ENCODE data around the gene EDEM3. TPM values are rescaled to one million over a fixed set of nuclear protein-coding genes. Genes with fewer than 3 reads are reported as not detected.

Gene EDEM3
- total RNA-seq, 1 donor from 2014 or later = 24.1 TPM

GRCh38 chr1:184716158-184716557 is 38.5 kb downstream of the EDEM3 start:
- Histone ChIP-seq H3K9me3 (no peaks in the 10 kb centered on the region), H3K4me3 (no peak overlapping the region), H3K27ac (no peak overlapping the region), H3K4me1 (no peaks in the 10 kb centered on the region), H3K36me3 (peaks cover 3 to 78% of the 10 kb centered on the region in 2 donors), H3K27me3 (no peaks in the 10 kb centered on the region)
- no peak for DNase-seq (ENCODE audit: extremely low spot score in 2 of 2)
- intact Hi-C loops (cut with DNase I) = no loop called here
- TF ChIP-seq POLR2A (IDR thresholded peaks at IDR 0.05) (no peak), POLR2AphosphoS5 (IDR thresholded peaks at IDR 0.05; ENCODE audit: insufficient read depth in 1 of 2, low read depth in 1 of 2) (no peak), CTCF (IDR thresholded peaks at IDR 0.05) (no peak)

GRCh38 chr1:184709418-184709817 is 45.2 kb downstream of the EDEM3 start:
- H3K27ac ChIP-seq = no peak overlapping the region
- H3K4me1 ChIP-seq = no peaks in the 10 kb centered on the region
- TF ChIP-seq POLR2A (IDR thresholded peaks at IDR 0.05) (no peak), CTCF (IDR thresholded peaks at IDR 0.05) (no peak), POLR2AphosphoS5 (IDR thresholded peaks at IDR 0.05; ENCODE audit: insufficient read depth in 1 of 2, low read depth in 1 of 2) (no peak)
- H3K27me3 ChIP-seq = no peaks in the 10 kb centered on the region
- no peak overlapping the region for H3K4me3 ChIP-seq
- no peak for DNase-seq (ENCODE audit: extremely low spot score in 2 of 2)
- intact Hi-C loops (cut with DNase I) = no loop called here
- no peaks in the 10 kb centered on the region for H3K9me3 ChIP-seq
- H3K36me3 ChIP-seq = peaks cover 0 to 74% of the 10 kb centered on the region in 2 donors

- Histone ChIP-seq H3K9me3 (no peaks in the 10 kb centered on the region), H3K27me3 (no peaks in the 10 kb centered on the region), H3K27ac (no peak overlapping the region), H3K4me1 (no peaks in the 10 kb centered on the region), H3K36me3 (peaks cover 0 to 76% of the 10 kb centered on the region in 2 donors), H3K4me3 (no peak overlapping the region)
- DNase-seq (ENCODE audit: extremely low spot score in 2 of 2) = no peak
- intact Hi-C loops (cut with DNase I) = no loop called here
- TF ChIP-seq CTCF (IDR thresholded peaks at IDR 0.05) (no peak), POLR2AphosphoS5 (IDR thresholded peaks at IDR 0.05; ENCODE audit: insufficient read depth in 1 of 2, low read depth in 1 of 2) (no peak), POLR2A (IDR thresholded peaks at IDR 0.05) (no peak)
Observed at GRCh38 chr1:184708084-184708676, 46.5 kb downstream of the EDEM3 start.

GRCh38 chr1:184705271-184705670 is 49.4 kb downstream of the EDEM3 start:
- no peak overlapping the region for H3K4me3 ChIP-seq
- DNase-seq (ENCODE audit: extremely low spot score in 2 of 2) = no peak
- TF ChIP-seq CTCF (IDR thresholded peaks at IDR 0.05) (no peak), POLR2A (IDR thresholded peaks at IDR 0.05) (no peak), POLR2AphosphoS5 (IDR thresholded peaks at IDR 0.05; ENCODE audit: insufficient read depth in 1 of 2, low read depth in 1 of 2) (no peak)
- H3K36me3 ChIP-seq = peaks cover 0 to 58% of the 10 kb centered on the region in 2 donors
- intact Hi-C loops (cut with DNase I) = no loop called here
- no peaks in the 10 kb centered on the region for H3K4me1 ChIP-seq
- no peaks in the 10 kb centered on the region for H3K9me3 ChIP-seq
- no peaks in the 10 kb centered on the region for H3K27me3 ChIP-seq
- no peak overlapping the region for H3K27ac ChIP-seq

- no peak for DNase-seq (ENCODE audit: extremely low spot score in 2 of 2)
- H3K4me1 ChIP-seq = no peaks in the 10 kb centered on the region
- TF ChIP-seq POLR2A (IDR thresholded peaks at IDR 0.05) (no peak), POLR2AphosphoS5 (IDR thresholded peaks at IDR 0.05; ENCODE audit: insufficient read depth in 1 of 2, low read depth in 1 of 2) (no peak), CTCF (IDR thresholded peaks at IDR 0.05) (no peak)
- no peak overlapping the region for H3K27ac ChIP-seq
- intact Hi-C loops (cut with DNase I) = no loop called here
- no peaks in the 10 kb centered on the region for H3K27me3 ChIP-seq
- H3K9me3 ChIP-seq = no peaks in the 10 kb centered on the region
- peaks cover 0 to 25% of the 10 kb centered on the region in 2 donors for H3K36me3 ChIP-seq
- H3K4me3 ChIP-seq = no peak overlapping the region
Observed at GRCh38 chr1:184701816-184702215, 52.8 kb downstream of the EDEM3 start.

Data from vagina (tissue), 2 donors.